ENCODE results near the gene IRAK2. TPM values are rescaled to one million over a fixed set of nuclear protein-coding genes. Genes with fewer than 3 reads are reported as not detected.

IRAK2 gene
- total RNA-seq, 2 experiments from 2014 or later, result 3.0 TPM

DNA sequence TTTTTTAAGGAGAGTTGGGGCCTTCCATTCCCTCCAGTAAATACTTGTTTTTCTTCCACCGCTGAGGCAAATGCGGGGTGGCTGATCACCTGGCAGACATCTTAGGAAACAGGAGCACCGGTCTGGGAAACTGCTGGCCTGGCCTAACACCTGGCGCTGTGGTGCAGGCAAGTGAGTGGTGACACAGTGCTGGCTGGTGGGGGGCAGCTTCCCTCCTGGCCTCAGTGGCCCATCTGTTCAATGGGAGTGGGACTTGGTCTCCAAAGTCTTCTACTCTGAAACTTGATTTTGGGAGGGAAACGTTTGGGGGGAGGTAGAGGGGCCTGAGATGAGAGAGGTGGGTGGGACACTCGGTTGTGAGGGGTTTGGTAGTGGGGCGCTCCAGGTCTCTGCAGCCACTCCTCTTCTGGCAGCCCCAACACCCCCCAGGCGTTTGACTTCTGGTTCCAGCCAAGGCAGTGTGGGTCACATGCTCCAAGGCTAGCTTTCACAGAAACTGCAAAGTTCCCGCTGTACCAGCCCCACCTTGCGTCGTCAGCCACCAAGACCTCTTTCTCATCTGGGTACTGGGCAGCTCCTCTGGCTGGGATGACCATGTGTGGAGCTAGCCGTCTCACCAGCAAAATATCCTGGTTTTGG, 123.3 kb downstream of the IRAK2 start:
- ChIA-PET POLR2A (interaction anchor here (0.6 to 3.4 kb wide), 2 partner anchors 8 to 34 kb away, joined by 3 to 11 read pairs; partner anchors contain the start of gene SEC13), CTCF (interaction anchor here (0.8 to 4.1 kb wide), 5 partner anchors 16 to 355 kb away, joined by 3 to 17 read pairs (median 4); partner anchors contain the start of genes CRELD1 and SEC13)
- no peak for ATAC-seq
- H3K27ac Mint-ChIP-seq, result no peak overlapping the region
- no peak for DNase-seq
- no peaks in the 10 kb centered on the region for H3K9me3 Mint-ChIP-seq
- peaks cover 37% of the 10 kb centered on the region for H3K4me1 Mint-ChIP-seq (ENCODE audit: low read depth)
- no peaks in the 10 kb centered on the region for H3K27me3 Mint-ChIP-seq
- peaks cover 36% of the 10 kb centered on the region for H3K36me3 Mint-ChIP-seq (ENCODE audit: low read depth)
- TF ChIP-seq, protein P1, sequence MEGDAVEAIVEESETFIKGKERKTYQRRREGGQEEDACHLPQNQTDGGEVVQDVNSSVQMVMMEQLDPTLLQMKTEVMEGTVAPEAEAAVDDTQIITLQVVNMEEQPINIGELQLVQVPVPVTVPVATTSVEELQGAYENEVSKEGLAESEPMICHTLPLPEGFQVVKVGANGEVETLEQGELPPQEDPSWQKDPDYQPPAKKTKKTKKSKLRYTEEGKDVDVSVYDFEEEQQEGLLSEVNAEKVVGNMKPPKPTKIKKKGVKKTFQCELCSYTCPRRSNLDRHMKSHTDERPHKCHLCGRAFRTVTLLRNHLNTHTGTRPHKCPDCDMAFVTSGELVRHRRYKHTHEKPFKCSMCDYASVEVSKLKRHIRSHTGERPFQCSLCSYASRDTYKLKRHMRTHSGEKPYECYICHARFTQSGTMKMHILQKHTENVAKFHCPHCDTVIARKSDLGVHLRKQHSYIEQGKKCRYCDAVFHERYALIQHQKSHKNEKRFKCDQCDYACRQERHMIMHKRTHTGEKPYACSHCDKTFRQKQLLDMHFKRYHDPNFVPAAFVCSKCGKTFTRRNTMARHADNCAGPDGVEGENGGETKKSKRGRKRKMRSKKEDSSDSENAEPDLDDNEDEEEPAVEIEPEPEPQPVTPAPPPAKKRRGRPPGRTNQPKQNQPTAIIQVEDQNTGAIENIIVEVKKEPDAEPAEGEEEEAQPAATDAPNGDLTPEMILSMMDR (IDR thresholded peaks at IDR 0.05), result no peak
- intact Hi-C loops (cut with micrococcal nuclease), result no loop called here
- H3K4me3 Mint-ChIP-seq, result no peak overlapping the region

DNA sequence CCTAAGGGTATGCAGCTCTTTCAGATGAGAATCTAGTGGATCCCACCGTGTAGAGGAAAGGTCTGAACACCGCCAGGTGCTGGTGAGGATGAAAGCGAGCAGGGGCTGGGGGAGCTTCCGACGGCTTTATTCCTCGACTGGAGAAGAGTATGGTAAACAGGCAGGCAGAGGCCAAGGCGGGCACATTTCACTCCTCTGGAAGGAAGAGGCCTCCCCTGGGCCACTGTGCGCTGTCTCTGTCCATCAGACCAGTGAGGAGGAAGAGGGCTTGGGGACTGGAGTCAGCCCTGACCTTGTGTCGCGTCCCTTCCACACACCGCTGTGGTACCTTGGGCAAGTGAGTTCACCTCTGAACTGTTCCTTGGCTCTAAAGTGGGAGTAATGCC, 123.8 kb downstream of the IRAK2 start:
- Mint-ChIP-seq H3K27ac (no peak overlapping the region), H3K27me3 (no peaks in the 10 kb centered on the region), H3K4me3 (no peak overlapping the region), H3K9me3 (no peaks in the 10 kb centered on the region), H3K4me1 (ENCODE audit: low read depth) (peaks cover 33% of the 10 kb centered on the region), H3K36me3 (ENCODE audit: low read depth) (peaks cover 35% of the 10 kb centered on the region)
- TF ChIP-seq, protein P1 (IDR thresholded peaks at IDR 0.05), result no peak
- ChIA-PET CTCF (interaction anchor here (4.1 kb wide), 1 partner anchor 25 kb away, joined by 17 read pairs; no protein-coding TSS in a partner anchor), POLR2A (interaction anchor here (3.4 kb wide), 1 partner anchor 33 kb away, joined by 11 read pairs; the partner anchor contains the start of gene SEC13)
- ATAC-seq (no peak), DNase-seq (no peak)
- intact Hi-C loops (cut with micrococcal nuclease), result no loop called here

DNA sequence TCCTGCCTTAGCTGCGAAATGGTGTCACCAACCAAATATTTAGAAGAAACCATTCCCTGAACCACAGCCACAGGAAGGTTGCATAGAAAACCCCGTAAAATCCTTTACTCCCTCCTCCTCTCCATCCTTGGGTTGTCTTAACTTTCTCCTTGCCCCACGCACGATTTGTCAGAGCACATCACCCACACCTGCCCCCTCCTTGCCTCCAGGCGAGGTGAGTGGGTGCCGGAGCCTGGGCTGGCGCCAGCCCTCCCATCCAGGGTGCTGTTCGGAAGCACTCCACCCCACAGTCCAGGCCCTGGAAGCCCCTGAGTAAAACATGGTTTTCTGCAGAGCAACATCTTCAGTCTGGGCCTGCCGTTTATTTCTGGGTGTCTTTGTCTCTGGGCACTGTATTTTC, 124.4 kb downstream of the IRAK2 start:
- Mint-ChIP-seq H3K9me3 (no peaks in the 10 kb centered on the region), H3K27ac (no peak overlapping the region), H3K4me3 (no peak overlapping the region), H3K4me1 (ENCODE audit: low read depth) (peaks cover 27% of the 10 kb centered on the region), H3K36me3 (ENCODE audit: low read depth) (peaks cover 34% of the 10 kb centered on the region), H3K27me3 (no peaks in the 10 kb centered on the region)
- ATAC-seq (no peak), DNase-seq (no peak)
- ChIA-PET CTCF (no interaction called here), POLR2A (no interaction called here)
- intact Hi-C loops (cut with micrococcal nuclease), result no loop called here
- TF ChIP-seq, protein P1 (IDR thresholded peaks at IDR 0.05), result no peak

DNA sequence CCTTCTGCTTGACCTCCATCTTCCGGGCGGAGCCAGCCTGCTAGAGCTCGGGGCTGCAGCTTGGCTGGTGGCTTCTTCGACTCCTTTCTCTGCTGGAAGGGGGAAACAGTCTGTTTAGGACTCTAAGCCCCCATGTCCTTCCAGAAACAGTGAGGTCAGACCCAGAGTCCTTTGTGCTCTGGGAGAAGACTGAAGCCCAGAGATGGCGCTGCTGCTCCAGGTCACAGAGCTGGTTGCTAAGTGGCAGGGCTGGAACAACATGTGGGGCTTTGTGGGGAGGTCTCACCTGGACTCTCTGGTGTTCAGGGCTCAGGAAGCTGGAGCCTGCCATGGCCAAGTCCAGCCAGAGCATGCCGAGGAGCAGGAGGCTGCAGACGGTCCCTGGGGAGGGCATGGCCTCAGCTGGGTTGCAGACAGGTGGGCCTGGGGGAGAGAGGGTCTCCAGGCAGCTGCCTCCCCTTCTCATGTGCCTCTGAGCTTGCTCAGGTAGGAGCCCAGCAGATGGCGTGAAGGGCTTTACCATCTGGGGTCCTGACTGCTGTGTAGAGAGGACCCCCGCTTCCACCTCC, 125.2 kb downstream of the IRAK2 start:
- H3K4me1 Mint-ChIP-seq (ENCODE audit: low read depth), result peaks cover 20% of the 10 kb centered on the region
- ATAC-seq (no peak), DNase-seq (no peak)
- intact Hi-C loops (cut with micrococcal nuclease), result no loop called here
- ChIA-PET CTCF (interaction anchor here (1.3 kb wide), 1 partner anchor 26 kb away, joined by 3 read pairs; no protein-coding TSS in a partner anchor), POLR2A (interaction anchor here (0.9 to 1.5 kb wide), 3 partner anchors 9 to 264 kb away, joined by 3 read pairs; no protein-coding TSS in a partner anchor)
- H3K9me3 Mint-ChIP-seq, result no peaks in the 10 kb centered on the region
- no peak overlapping the region for H3K4me3 Mint-ChIP-seq
- H3K27me3 Mint-ChIP-seq, result no peaks in the 10 kb centered on the region
- peaks cover 29% of the 10 kb centered on the region for H3K36me3 Mint-ChIP-seq (ENCODE audit: low read depth)
- TF ChIP-seq, protein P1 (IDR thresholded peaks at IDR 0.05), result no peak
- H3K27ac Mint-ChIP-seq, result no peak overlapping the region

Data from activated CD8-positive, alpha-beta T cell treated with anti-CD3 and anti-CD28 coated beads for 36 hours (primary cell).